NCI-H82 treated with DMSO at 0.1 percent for 48 hours (cell line): ENCODE data around the gene ZIC1.
A peak's percentile ranks its signal among the peaks of the same experiment; 100 is the strongest.

Experiments
- DNase-seq: peaks from one replicate; lab custom pipeline; 2025; ENCODE audit not compliant: unreplicated experiment; lab: John Stamatoyannopoulos, UW

ZIC1 gene

DNA sequence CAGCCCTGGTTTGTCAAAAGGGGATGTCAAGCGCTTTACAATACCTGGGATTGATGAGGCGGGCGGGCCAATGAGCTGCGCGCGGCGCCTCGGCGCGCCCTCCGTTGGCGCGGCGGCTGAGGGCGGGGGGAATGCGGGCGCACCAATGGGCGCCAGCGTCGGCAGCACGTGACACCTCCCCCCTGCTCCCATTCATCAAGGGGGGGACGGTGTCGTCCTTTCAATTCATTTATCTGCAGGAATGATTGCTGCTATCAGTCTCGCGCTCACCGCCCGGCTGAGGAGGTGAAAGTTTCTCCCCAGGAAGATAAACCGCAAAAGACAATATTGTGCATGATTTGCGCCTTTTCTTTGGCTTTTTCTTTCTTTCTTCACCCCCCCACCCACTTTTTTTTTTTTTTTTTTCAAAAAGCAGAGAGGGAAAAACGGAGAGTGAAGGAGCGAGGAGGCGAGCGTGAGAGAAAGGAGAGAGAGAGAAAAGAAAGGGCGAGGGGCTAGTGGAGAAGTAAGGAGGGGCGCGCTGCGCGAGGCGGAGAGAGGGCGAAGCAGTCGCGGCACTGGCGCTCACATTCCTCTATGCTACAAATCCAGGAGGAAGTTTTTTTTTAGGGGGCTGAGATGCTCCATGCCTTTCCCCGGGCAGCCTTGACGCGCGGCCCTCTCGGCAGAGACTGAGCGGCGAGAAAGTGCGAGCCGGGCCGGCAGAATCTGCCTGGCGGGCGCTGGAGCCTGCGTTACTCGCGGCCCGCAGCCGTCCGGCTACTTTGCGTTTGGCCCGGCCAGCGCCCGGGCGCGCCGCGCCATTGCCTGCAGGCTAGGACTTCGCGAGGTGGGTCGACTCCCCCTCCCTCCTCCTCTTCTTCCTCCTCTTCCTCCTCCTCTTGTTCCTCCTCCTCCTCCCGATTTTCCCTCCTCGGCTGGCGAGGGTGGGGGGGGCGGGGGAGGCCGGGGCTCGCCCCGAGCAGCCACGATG lies at the start of gene ZIC1:
TSS of gene ZIC1 (plus strand) at position 223 of the 973 bp plus-strand sequence. CDS start at position 971, 748 bp downstream.
- DNase-seq = peak; percentile 33

DNA sequence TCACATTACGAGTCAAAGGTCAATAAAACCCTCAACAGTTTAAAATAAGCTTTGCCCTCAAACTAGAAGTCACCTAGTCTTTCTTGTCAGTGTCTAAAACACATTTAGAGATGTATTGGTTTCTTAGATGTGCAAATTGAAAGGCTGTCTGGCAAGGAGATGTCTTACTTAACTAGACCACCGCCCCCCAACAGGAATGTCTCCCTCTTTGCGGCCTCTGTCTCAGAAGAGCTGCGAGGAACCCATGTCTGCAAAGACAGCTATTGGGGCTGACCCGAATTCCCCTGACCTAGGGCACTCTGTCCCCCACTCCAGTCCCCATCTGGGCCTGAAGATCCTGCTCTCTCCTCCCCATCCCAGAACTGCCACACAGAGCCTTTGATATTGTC lies 49.1 kb upstream of the ZIC1 start:
- DNase-seq = no peak

DNA sequence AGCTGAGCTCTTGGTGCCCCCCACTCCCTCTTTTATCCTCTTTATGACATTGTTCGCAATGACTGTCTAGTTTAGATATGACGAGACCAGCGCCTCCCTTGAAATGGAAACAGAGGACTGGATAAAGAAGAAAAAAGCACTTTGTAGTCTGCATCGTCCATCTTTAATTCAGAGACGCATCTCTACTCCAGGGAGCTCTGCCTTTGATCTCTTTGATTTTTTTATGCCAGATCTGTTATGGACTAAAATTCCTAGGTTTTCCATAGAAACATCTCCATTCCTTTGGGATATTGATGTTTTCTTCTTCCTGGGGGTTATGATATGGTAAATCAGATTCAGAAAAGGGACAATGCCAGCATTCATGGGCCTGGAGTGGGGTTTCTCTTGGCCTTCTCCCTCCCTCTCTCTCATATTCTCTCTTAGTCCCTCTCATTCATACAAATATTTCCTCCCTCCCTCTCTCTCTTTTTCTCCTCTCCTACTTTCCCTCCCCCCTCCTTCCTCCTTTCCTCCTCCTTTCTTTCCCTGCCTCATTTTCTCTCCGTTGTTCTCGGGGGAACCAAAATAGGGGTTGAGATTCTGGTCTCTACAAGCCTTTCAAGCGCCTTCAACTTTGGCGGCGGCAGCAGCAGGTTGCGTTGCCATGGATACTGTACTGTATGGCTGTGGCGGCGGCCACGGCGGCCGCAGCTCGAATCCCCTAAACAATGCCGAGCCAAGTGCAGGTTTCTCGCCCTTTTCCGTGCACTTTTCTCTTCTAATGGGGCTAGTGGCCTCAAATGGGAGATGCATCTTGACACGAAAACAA lies 48.3 kb upstream of the ZIC1 start:
- no peak for DNase-seq

DNA sequence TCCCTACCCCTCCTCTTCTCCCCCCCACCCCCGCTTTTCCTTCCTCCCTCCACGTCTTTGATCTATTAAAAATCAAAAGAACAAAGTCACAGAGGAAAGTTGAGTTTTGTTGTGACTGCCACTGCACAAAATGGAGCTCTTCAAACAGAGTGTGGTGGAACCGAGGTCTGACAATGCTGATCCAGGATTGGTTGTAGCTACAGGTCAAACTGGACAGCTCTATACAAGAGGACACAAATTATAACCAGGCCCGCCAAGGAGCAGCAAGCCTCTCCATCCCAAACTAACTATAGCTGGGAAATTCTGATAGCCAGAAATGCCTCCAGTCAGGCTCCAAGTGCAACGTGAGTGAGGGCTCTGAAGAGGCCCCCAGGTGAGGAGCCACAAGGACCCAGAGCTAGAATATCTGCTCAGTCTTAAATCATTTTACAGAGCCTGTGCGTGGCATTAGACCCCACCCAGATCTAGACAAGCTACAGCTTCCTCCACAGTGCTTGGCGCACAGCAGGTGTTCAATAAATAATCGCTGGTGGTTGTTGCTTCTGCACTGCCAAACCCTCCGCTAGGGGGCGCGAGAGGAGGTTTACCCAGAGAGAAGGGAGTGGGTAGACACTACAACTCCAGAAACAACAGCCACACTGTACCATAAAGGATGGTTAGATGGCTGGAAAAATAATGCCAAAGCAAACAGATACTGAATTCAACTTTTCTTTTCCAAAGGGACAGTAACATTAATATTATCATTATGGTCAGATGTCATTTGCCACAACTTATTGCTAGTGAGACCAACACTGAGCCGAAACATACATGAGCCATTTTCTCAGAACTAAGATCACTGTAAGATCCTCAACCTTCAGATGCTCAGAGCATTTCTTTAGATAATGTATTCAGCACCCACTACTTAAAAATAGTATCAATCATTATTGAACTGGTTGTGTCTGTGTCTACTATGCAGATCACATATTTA lies 47.4 kb upstream of the ZIC1 start:
- DNase-seq = no peak

DNA sequence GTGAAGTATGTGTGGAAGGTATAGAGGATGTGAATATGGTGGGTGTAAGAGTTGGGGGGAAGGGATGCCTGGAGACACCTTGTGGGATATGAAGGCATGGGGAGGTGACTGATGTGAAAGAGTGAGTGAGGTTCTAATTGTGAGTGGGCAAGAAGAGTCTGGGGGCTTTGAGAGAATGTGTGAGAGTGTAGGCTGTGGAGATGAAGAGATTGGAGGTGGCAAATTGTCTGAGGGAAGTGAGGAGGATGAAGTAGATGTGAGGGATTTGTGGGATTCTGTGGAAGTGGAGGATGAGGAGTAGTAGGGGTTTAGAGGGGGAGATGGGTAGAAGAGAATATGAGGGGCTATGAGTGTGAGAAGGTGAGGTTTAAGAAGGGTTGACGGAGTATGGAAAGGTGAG lies 44.4 kb upstream of the ZIC1 start:
- no peak for DNase-seq

DNA sequence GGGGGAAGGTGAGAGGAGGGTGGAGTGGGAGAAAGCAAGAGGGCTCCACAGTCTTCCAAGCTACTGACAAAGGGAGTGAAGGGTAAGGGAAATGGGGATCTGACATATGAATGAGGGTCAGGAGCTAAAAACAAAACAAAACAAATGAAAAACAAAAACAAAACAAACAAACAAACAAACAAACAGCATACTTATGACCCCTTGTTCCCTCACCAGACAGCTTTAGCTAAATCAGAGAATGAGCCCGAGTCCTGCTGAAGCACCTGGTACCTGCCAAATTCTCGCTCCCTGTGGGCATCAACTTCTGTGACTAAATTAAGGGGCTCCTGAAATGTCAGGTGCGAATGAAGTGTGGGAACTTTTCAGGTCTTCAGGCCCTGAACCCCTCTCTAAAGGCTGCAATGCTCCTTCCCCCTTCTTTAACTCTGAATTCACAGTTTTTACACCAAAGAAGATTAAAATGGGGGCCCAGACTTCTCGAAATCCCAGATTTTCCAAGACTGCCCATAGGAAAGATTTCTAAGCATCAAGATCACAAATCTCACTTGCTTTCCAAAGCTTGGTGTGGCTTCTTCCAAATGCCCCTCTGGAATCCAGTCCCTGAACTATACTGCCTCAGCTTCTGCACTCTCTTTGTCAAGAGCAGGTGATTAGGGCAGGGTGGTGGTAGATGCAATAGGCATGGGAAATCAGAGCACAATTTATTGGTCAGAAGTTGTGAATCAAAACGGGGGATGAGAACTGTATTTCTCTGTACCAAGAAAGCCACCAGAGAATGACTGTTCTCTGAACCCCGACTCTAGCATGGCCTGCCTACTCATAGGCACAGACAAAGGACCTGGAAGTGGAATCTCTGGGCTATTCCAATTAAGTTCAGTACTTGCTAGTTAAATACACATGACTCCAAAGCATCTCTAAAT lies 43.7 kb upstream of the ZIC1 start:
- no peak for DNase-seq

DNA sequence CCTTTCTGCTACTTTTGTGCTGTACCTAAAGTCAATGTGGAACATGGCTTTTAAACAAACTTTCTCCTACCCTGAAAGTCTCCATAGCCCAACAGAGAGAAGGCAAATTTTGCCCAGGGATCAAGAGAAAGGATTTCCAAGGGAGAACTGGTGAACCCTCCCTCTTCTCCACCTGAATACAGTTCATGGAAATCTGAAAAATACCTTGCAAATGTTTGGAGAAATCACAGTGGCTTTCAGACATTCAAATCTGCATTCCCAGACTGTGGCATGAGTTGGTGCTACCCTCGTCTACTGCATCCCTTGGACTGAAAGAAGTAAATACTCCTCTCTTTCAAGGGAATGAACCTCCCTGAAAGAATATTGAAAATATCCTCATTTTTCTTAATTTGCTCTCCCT lies 41.5 kb upstream of the ZIC1 start:
- no peak for DNase-seq

DNA sequence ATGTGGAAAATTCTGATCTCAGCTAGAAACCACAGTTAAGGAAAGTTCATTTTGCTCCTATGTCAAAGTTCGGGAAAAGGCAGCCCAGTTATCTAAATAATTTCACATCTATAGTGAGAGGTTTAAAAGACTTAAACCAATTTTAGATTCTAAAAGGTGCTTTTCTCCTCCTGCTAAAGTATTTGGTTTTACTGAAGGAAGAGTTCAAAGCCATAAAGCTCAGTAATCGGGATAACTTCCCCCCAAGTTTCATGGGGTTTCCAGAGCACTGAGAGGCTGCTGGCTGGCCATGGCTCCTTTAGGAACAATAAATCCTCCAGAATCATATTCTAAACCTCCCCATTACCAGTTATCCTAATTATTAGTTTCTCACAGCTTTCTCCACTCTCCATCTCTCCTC lies 41.0 kb upstream of the ZIC1 start:
- DNase-seq = no peak

DNA sequence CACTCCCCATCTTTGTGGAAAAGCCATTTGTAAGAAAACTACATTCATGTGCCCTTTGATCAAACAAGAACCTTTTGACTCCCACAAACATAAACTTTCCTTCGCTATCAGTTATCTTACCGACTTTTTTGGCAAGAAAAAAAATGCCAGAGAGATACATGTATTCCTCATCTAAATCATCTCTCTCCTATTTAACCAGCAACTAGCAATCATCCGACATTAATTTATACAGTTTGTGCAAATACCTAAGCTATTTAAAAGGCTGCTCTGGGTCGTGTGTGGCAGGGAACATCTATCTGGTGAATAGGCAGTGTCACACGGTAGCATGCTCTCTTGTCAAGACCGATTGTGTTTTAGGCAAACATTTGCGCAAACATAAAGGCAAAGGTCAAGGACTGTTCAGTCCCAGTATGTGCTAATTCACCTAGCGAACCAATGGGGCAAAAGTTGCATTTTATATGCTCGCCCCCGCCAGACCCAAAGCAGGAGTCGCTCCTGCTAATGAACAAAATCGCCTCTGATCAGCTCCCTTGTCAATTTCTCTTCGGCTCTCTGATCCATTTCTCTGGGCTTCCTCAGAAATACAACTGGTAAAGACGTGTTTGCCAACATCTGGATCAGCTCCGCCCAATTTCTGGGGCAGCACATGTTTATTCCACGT lies 40.5 kb upstream of the ZIC1 start:
- DNase-seq = no peak

DNA sequence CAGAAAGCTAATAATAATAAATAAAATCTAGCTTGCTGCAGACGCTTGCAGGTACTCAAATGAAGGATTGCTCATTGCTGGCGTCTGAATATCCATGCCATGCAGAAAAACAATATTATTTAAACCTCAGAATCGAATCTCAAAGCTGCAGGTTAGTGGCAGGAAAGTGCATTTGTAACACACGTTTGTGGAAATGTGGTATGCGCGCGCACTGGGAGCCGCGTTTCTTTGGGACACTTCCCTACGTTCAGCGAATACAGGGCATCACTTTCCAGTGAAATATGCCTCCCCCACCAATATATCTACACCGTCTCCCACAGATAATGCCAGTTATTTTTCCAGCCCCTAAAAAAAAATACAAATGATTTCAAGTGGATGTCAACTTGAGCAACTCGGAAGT lies 39.9 kb upstream of the ZIC1 start:
- no peak for DNase-seq

DNA sequence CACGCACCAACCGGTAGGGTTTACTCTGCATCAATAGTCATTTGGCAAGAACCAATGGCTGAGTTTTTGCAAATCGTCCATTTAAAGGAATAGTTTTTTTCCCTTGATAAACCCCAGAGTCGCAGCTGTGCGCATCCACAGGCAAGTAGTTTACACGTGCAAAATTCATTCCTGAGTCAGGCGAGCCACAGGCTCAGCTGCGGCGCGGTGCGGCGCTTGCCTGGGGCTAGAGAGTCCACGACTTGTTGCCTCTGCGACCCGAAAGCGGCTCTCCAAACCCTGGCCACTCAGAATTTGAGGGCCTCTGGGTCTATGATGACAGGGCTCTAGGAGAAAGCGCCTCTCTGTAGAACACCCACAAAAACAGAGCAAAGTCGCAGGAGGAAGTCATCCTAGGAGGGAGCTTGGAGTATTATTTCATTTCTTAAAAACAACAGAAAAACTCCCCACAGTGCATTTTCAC lies 39.5 kb upstream of the ZIC1 start:
- no peak for DNase-seq

DNA sequence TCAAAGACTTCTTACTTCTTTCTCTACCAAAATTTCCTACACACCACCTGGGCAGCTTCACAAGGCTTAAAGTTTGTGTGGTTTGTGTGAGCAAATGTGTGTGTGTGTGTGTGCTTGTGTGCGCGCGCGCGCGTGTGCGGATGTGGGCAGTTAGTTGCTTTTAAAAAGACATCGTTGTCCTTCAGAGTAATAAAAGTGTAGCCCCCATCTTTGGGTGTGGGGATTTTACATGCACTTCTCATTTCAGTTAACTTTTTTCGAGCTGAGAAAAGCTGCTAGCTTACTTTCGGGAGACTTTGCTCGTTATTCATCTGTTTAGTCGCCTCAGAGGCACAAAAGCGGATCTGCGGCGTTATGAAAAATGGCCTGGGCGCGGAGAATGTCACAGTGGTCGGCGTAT lies 38.8 kb upstream of the ZIC1 start:
- DNase-seq = no peak

DNA sequence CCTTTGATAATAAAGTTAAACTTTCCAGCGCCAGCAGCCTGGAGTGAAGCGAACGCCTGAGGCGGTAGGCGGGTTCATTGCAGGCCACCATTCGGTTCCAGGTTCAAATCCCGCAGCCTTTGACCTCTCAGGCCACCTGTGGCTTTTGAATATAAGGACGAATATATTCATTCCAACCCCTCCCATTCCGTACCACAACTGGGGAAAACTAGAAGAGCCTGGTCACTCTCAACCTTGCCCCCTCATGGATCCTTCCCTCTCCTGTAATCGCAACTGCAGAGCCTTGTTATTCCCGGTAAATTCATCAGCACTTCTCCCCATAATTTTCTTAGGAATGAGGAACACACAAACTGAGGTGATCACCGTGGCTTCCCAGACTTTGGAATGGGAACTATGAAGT lies 38.0 kb upstream of the ZIC1 start:
- DNase-seq = no peak

DNA sequence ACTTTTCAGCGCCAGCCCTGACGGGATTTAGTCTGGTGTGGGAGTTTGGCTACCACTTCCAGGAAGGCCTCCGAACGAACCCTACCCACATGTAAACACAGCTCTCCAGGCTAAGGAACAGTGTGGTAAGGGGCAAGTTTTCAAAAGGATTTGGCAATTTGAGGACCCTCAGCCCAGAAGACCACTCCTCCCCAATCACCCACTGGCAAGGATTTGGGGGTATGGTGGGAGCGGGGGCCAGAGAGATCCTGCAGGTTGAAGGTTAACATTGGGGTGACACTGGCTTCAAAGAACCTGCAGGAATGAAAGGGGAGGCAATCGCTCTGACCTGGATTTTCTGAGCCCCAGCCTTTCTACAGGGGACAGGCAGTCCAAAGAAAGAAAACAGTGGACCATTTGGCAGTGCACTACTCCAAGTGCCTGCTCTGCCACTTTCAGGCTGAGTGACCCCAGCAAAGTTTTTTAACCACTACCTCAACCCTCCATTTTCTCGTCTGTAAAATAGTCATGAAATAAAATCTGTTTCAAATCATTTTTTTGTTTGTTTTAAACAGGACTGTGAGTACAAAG lies 37.3 kb upstream of the ZIC1 start:
- DNase-seq = no peak

DNA sequence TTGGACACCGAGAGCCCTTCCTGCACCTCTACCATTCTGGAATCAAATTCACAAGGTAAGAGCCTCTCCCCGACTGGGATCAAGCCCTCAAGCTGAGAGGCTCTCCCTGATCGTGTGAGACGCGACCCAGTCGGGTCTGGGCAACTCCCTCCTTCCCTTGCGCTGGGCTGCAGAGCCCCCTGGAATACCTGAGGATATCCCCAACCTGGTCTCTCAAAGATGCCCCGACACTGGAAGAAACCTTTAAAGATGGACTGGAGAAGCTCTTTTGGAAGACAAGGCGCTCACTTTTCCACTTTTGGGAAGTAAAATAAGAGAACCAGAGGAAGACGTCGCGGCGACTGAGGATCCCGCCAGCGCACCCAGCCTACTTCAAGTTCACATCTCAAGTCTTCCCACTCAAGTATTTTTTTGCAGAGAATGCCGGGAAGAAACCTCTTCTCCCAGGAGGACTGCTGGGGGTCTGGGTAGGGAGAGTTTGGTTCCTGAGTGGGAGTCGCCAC lies 36.6 kb upstream of the ZIC1 start:
- DNase-seq = no peak

DNA sequence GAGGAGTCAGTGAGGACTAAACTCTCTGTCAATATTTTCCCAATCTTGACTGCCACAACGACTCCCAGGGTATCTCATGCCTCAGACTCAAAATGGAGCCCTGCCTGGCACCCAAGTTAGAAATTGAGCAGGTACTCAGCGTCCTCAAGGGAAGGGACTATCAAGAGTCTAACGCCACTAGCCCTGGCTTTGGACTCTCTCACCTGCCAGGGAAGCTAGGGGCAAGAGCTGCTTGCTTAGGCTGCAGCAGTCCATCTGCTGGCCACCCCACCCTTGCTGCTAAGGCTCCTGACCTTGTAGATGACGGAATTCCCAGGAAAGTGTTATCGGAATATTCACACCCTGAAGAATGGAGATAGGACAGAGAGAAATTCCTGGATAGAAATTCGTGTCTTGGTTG lies 35.9 kb upstream of the ZIC1 start:
- DNase-seq = no peak

DNA sequence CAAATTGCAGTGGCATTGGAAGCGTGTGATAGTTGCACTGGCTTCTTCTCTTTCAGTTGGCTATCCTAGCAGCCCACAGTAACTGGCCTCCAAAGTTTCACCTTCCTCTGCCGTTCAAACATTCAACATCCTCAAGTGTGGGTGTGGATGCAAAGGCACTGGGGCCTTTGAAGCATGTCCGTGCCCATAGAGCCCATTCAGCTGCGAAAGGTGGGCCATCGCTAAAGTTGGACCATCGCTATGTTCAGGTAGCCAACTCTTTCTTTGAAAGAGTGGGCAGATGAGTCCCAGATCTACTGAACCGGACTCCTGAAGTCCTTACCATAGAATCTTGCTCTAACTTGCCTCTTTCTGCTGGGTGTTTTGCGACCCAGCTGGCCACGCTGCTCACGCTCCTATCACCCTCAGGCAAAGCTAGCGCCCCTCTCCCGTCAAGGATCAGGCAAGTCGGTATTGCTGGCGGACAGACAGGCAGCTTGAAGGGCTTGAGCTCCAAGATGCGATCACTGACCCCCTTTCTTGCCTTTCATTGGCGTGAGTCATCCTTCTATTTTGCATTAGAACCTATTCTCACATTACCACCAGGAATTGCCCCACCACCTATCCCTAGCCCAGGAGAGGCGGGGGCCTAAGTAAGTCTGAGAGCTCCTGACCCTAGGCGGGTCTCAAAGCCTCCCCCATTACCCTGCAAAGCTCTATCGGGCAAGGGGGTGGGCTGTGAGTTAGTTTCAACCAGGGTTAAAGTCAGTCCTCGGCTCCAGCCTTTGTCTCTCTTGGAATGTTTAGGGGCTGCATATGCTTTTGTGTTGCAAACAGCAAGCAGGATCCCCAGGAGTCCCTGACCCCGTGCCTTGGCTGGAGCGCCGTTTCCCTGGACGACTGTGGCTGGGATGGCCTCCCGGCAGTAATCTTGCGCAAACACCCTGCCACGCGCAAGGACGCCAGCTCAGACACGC lies 31.5 kb upstream of the ZIC1 start:
- no peak for DNase-seq

DNA sequence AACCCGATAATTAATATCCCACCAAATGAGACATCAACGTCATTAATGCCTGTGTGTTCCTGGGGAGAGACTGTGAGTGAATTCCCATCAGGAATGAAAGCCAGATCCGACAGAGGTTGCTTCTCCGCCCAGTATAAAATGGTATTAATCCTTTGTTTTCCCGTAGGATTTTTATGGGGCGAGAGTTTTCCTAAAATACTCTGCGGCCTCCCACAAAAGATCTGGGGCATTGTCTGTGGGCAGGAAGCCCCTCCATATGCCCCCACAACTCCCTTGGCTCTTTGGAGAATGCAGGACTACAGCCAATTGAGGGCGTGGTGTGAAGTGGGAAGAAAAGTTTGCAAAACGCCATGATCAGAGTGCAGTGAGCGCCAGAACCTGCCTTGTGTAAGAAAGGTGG lies 29.5 kb upstream of the ZIC1 start:
- no peak for DNase-seq
